ENCODE data around the gene TBCK.
"Not testable (repeated sequence)": the region's sequence is repeated elsewhere in the genome, so short reads cannot be mapped to it uniquely, and the experiment has no call there.

TBCK gene

DNA sequence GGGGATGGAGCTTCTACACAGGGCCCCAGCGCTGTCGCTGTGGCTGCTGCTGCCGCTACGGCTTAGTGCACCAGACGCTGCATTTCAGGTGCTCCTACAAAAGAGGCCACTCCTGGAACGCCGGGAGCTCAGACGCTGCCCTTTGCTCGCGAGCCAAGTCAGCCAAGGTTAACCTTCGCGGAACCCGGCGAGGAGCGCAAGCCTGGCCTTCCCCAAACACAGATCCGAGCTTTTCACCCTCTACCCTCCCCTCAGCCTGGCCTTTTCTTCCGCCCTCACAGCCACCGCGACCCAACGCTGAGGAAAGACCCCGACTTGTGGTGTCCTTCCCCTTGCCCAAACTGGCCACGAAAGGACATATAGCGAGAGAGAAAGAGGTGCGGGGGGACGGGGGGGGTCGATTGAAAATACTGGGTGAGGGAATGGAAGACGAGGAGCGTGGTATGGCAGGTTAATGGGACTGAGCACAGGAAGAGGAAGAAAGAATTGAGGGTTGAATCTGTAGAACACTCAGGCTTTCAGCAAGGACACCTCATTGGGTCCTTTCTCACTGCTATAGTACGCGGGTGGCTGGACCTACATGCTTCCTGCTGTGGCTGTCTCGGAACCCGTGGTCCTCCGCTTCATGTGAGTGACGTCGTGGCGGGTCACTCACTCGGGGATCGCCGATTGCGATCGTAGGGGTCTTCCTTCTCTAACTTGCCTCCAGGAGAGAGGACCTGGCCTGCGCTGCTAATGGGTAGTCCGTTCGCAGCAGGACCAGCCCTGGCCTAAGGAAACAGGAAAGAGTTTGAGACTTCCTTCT lies at the start of gene TBCK, which contains the start of gene AIMP1:
Gene TBCK (minus strand): TSS at position 242 of the 805 bp plus-strand sequence. CDS start 7,249 bp downstream, outside the sequence.
Gene AIMP1 (plus strand): TSS at position 583 of the 805 bp plus-strand sequence. CDS start 8,460 bp downstream, outside the sequence.
- DNase-seq, result peak; percentile 90

DNA sequence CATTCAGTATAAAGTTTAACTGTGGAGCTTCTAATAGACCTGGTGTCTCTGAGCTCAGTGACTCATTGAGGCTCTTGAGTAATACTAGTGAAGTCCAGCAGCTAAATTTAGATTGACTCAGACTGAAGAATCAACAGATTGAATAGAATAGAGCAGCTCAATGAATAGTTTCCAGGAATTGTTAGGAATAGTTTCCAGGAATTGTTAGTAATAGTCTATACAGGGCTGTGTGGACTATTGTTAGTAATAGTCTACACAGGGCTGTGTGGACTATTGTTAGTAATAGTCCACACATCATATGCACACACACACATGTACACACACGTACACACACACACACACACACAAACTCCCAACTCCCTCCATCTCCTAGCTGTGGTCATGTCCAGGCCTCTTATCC lies 49.6 kb upstream of the TBCK start:
- peak; percentile 90 for DNase-seq

DNA sequence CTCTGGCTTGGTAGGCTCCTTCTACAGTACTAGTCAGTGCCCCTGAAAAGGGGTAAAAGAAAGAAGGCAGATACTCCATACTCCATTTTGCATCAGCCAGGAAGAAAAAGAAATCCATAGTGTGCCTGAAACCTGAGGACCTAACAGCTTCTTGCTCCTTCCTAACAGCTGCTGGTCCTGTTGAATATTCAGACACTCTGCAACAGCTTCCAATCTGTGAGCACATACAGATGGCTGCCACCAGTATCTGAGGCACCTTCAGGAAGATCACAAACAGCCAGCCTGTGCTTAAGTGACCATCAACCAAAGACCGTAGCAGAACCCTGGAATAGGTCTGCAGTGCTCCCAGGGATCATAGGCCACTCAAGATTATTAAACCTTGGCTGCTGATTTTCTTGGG lies 48.3 kb upstream of the TBCK start:
- DNase-seq, result no peak

DNA sequence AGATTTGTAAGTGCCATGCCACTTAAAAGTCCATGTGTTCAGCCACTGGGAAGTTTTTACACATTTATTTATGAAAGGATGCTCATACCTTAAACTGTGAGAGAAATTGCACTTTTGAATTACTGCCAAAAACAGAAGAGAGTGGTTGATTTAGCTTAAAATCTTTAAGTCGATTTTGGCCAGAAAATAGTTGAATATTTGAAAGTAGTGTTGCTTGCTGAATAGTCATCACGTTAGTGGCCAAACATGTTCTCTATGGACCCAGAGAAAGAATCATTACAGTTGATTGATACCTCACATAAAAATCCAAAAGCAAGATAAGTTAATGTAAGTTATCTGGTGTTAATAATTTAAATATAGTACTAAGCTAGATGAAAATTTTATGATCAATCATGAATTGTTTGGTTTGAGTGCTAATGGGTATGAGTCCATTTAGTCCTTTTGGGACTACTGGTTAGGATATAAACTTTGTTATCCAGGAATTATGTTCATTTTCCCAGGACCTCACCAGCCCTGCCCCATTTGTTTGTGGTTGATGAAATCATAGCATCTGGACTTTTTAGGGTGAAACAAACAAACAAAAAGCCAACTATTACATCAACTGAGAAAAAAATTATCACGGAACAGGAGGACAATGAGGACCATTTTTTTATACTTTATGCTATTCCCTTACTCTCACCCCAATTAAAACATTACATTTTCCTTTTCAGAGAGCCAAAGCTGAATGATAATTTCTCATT lies 46.2 kb upstream of the TBCK start:
- no peak for DNase-seq

DNA sequence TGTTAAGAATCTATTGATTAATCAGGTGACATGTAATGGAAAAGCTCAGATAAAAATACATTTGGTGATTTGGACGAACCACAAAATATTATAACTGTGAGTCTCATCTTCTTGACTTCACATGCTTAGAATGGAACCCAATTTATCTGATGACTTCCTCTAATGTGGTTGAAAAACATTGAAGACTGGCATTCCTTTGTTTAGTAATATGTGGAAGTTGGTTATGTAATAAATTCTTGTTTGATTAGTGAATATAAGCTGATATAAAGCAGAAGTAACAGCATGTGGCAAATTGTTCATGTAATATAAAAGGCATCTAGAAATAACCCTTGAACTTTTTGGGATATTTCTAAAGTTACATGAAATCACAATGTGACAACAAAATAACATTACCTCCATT lies 42.9 kb upstream of the TBCK start:
- no peak for DNase-seq

DNA sequence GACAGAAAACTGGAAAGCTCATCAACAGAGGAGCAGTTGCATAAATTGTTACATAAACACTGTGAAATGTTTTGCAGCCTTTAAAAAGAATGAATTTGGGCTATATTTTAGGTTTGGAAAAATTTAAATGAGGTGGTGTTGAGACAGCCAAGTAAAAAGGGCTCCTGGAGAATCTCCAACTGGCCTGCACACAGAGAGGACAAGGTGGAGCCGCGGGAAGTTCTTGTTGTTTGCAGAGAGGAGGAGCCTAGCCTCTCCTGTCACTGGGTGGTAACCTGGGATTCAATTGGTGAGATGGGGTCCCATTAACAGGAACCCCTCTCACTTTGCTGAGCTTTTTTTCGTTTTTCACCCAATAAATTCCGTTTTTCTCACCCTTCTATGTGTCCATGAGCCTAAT lies 39.2 kb upstream of the TBCK start:
- no peak for DNase-seq

DNA sequence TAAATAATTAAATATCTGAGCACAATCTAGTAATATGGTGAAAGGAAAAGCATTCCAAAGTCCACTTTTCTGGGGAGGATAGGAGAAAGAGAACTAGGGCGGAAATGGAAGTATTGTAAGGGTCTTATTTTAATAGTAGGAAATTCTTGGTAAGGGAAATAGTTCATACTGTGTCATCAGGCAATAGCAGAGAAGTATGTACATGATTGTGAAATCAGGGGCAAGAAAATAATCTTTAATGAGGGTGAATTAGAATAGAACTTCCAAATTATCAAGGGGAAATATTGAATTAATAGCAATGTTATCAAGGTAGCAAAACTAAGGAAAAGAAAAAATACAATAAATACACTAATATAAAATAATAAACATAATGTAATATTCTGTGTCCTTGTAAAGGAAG lies 37.8 kb upstream of the TBCK start:
- DNase-seq, result no peak

DNA sequence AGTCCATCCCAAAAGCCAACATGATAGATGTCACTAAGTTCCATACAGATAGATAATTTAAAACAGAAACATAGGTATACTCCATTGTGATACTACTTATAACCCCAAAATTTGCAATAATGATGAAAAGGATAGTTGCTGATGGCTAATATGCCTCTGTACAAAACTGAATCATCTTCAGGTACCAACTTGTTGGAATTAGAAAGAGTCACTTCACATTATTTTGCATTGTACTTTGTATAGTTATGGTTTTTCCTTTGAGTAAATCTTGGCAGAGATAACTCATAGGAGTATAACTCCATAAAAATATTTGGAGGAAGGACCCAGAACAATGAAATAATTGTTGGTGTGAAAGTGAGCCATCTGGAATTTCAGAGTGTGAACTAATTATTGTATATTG lies 35.0 kb upstream of the TBCK start:
- DNase-seq, result no peak

DNA sequence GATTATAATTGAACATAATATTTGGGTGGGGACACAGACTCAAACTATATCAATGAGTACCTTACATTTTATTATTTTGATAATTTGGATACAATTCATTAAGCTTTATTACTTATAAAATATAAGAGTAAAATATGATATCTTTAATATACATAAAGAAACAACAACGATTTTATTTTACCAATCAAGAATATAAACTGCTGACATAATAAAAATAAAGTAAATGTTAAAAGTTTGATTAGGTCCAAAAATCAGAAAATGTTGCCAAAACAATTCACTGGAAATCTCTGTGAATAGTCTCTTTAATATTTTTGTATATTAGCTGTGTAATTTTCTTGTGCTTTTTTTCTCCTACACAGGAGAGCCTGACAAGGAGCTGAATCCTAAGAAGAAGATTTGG lies 31.2 kb upstream of the TBCK start:
- no peak for DNase-seq

DNA sequence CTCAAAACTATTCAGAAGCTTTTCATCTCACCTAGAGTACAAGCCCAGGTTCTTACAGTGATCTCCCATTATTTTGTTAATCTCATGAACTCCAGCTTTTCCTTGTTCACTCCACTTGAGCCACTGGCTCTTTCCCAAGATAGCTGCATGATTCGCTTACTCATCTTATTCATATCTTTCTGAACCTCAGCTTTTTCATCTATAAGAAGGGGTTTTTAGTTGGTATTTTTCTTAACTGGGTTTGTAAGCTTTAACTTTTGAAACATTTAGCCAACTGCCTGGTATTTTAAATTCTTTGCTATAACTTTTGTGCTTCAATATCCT lies 28.6 kb upstream of the TBCK start:
- no peak for DNase-seq

DNA sequence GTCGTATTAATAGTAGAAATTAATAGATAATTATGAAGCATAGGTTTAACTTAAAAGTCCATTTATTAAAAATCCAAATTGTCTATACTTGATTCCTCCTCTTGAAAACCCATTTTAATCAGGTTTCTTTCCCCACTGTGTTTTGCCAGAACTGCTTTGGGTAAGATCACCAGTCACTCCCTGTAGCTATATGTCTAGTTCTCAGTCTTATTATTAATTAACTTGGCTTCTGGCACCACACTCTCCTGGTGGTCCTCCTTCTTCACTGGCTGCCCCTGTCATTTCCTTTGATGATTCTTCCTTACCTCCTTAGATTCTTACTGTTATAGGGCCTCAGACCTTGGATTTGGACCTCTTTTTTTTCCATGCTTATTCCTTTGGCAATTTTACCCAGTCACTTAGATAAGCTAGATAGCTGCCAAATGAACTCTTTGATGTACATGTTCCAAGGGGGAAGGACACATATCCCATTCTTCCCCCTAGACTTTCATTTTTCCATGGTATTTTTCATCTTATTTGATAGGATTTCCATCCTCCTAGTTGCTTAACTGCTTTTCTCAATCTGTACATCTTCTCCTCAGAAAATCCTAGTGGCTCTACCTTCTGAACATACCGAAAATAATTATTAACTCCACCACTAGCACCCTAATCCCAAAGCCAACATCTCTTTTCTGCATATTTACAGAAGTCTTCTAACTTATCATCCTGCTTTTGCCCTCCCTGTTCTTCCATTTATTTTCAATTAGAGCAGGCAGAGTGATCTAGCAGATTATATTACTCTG lies 28.0 kb upstream of the TBCK start:
- DNase-seq, result no peak

DNA sequence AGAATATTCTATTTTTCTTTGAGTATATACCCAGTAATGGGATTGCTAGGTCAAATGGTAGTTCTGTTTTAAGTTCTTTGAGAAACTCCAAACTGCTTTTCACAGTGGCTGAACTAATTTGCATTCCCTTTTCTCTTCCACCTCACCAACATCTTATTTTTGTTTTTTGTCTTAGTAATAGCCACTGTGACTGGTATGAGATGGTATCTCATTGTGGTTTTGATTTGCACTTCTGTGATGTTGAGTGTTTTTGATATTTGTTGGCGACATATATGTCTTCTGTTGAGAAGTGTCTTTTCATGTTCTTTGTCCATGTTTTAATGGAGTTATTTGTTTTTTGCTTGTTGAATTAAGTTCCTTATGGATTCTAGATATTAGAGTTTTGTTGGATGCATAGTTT lies 24.8 kb upstream of the TBCK start:
- DNase-seq, result no peak

DNA sequence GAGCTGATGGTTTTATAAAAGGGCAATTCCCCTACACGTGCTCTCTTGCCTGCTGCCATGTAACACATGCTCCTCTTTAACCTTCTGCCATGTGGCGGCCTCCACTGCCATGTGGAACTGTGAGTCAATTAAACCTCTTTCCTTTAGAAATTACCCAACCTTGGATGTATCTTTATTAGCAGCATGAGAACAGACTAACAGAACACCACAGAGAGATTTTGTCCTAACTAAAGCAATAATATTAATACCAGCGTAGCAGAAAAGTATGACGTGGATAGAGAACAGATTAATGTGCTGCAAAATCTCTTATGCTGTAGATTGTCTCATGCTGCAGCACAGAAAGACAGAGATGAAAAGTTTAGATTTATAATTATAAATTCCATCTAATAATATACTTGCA lies 23.4 kb upstream of the TBCK start:
- DNase-seq, result no peak

DNA sequence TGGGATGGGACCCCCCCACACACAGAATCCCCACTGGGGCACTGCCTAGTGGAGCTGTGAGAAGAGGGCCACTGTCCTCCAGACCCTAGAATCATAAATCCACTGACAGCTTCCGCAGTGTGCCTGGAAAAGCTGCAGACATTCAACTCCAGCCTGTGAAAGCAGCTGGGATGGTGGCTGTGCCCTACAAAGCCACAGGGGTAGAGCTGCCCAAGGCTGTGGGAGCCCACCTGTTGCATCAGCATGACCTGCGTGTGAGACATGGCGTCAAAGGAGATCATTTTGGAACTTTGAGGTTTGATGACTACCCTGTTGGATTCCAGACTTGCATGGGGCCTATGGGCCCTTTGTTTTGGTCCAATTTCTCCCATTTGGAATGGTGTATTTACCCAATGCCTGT lies 22.7 kb upstream of the TBCK start:
- no peak for DNase-seq

DNA sequence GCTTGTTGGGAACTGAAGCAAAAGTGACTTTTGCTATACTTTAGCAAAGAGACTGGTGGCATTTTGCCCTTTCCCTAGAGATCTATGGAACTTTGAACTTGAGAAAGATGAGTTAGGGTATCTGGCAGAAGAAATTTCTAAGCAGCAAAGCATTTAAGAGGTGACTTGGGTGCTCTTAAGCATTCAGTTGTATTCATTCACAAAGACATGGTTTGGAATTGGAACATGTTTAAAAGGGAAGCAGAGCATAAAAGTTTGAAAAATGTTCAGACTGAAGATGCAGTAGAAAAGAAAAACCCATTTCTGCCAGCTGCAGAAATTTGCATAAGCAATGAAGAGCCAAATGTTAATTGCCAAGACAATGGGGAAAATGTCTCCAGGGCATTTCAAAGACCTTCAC lies 21.9 kb upstream of the TBCK start:
- no peak for DNase-seq

DNA sequence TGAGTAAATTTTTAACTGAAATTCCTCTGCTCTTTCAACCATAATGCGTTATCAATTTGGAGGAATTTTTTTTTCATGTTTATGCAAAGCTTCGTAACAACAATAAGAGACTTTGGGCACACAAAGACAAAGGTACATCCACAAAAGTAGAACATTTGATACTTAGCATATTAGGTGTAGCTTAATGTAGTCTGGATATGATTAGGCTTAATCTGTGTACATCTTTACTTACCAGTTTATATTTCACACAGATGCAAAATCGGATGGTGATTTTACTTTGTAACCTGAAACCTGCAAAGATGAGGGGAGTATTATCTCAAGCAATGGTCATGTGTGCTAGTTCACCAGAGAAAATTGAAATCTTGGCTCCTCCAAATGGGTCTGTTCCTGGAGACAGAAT lies 20.6 kb upstream of the TBCK start:
- peak; percentile 62 for DNase-seq

DNA sequence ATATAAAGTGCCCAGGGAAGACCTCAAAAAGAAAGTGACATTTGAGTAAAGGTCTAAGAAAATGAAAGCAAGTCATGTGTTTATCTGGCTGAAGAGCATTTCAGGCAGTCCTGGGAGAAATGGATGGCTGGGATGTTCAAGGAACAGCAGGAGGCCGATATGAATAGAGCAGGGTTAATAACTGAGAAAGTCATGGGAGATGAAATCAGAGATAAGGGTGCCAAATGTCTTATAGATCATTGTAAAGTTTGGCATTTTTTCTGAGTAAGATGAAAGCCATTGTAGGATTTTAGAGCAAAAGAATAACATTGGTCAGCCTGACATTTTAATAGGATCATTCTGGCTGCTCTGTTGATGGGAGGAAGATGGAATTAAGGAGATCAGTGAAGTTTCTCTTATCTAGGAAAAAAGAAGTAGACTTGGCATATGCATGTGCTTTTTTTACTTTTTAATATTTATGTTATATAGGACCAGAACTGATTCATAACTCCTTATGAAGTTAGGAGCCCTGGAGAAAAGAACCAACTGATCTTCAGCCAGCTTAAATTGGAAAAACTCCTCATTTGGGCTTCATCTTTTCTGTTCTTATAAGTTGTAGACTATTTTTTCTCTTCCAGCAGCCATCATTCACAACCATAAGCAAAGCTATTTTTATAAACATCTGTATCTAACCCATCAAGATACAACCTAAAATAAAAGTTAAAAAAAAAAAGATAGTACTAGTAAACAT lies 18.9 kb upstream of the TBCK start:
- no peak for DNase-seq

DNA sequence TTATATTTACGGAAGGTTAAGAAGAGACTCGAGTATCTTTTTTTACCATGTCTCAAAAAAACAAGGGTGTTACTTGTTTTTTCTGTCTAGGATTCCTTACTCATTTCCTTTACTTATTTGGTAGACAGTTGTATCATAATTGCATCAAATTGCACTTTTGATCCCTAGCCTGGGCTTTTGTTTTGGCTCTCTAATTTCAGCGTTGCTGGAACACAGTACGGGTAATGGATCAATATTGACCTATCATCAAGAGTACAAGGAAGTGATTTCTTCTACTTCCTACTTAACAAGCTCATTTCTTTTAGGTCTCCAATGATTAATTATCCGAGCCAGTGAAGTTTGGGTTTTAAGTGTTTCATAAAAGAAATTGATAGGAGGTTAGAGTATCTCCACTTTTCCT lies 17.2 kb upstream of the TBCK start:
- no peak for DNase-seq

DNA sequence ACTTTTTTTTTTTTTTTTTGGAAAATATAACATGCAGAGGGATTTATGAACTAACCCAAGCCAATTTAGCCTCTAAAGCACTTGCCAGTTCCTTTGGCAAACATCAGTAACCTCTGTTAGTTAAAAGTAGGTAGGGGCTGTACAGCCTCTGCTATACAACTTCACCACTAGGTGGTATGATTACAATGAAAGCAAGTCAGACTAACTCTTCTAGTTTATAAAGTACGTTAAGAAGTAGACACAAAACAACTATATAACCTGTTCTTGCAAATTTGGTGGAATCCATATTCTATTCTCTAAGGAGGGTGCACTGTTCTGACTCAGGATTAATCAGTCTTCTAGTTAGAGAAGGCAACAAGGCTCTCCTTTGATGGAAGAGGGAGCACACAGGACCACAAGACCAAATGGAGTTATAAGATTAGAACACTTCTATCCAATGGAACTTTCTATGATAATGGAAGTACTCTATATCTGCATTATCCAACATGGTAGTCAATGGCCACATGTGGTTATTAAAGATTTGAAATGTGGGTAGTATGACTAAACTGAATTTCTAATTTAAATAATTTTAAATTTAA lies 13.1 kb upstream of the TBCK start:
- peak; percentile 63 for DNase-seq

DNA sequence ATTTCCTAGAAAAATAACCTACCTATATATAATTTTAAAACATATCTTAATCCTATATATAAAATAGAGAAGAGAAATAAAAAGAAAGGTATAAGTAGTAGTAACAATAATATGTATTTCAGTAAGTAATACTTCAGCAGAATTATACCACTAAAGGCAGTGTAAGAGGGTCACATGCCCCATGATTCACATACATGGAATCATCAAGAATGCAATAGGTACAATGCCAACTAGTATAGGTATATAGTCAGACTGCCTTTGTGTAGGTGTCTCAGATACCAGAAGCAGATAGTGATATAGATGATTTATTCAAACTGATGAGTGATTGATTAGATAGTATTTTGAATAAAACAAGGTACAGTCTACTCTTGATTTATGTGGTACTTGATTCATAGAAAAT lies 9.8 kb upstream of the TBCK start:
- DNase-seq, result peak; percentile 17

DNA sequence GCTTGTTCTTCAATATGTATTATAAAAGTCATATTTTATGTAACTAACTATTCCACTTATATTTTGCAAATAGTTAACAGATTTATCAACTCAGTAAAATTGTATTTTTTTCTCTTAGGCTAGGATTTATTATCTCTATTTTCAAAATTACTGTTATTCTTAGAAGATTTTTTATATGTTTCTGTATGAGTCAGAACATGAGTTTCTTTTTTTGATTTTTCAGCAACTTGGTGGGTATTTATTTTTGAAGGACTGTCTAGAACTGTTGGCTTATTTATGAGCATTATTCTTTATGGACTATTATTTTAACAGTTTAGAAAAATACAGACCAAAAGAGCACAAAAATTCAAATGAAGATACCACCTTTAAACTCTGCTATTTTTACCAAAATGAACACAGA lies 7.1 kb upstream of the TBCK start:
- no peak for DNase-seq

DNA sequence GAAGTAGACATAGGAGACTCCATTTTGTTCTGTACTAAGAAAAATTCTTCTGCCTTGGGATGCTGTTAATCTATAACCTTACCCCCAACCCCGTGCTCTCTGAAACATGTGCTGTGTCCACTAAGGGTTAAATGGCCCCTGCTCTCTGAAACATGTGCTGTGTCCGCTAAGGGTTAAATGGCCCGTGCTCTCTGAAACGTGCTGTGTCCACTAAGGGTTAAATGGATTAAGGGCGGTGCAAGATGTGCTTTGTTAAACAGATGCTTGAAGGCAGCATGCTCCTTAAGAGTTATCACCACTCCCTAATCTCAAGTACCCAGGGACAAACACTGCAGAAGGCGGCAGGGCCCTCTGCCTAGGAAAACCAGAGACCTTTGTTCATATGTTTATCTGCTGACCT lies 5.8 kb upstream of the TBCK start:
- not testable (repeated sequence) for DNase-seq

DNA sequence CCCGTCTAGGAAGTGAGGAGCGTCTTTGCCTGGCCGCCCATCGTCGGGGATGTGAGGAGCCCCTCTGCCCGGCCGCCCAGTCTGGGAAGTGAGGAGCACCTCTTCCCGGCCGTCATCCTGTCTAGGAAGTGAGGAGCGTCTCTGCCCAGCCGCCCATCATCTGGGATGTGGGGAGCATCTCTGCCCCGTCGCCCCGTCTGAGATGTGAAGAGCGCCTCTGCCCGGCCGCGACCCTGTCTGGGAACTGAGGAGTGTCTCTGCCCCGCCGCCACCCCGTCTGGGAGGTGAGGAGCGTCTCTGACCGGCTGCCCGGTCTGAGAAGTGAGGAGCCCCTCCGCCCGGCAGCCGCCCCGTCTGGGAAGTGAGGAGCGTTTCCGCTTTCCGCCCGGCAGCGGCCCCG lies 5.2 kb upstream of the TBCK start:
- DNase-seq, result not testable (repeated sequence)
